Esophagus squamous epithelium (tissue), 4 donors: ENCODE results near the gene THAP8.
"Not testable (repeated sequence)": the region's sequence is repeated elsewhere in the genome, so short reads cannot be mapped to it uniquely, and the experiment has no call there.

Source experiments
- POLR2A ChIP-seq, 4 donors: fragments of 450-650 bp; IDR thresholded peaks; one replicate each; pipeline ENCODE4 v1.6.1; 2017; ENCODE audit warnings: antibody characterized with exemption in 4 of 4, mild to moderate bottlenecking in 4 of 4, moderate library complexity in 3 of 4
- TF ChIP-seq, protein P1 (sequence below), 6 experiments: fragments of 450-650 bp in 4 of 6; fragments of 200-600 bp in 2 of 6; sonication (generic) in 2 of 6; IDR thresholded peaks; one replicate each; pipeline ENCODE4 v1.5.1; 2016 to 2019; ENCODE audit warnings: antibody characterized with exemption in 6 of 6, mild to moderate bottlenecking in 4 of 6, moderate library complexity in 4 of 6

DNA sequence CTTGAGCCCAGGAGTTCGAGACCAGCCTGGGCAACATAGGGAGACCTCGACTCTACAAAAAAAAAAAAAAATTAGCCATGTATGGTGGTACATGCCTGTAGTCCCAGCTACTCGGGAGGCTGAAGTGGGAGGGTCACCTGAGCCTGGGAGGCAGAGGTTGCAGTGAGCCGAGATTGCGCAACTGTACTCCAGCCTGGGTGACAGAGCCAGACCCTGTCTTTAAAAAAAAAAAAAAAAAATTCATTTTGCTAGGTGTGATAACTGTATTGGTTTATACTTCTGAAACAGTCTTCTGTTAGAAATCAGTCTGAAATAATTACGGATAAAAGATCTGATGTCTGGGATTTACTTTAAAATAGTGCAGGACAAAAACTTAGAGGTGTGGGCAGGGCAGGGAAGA is 13.0 kb downstream of the THAP8 start:
- TF ChIP-seq, protein P1, sequence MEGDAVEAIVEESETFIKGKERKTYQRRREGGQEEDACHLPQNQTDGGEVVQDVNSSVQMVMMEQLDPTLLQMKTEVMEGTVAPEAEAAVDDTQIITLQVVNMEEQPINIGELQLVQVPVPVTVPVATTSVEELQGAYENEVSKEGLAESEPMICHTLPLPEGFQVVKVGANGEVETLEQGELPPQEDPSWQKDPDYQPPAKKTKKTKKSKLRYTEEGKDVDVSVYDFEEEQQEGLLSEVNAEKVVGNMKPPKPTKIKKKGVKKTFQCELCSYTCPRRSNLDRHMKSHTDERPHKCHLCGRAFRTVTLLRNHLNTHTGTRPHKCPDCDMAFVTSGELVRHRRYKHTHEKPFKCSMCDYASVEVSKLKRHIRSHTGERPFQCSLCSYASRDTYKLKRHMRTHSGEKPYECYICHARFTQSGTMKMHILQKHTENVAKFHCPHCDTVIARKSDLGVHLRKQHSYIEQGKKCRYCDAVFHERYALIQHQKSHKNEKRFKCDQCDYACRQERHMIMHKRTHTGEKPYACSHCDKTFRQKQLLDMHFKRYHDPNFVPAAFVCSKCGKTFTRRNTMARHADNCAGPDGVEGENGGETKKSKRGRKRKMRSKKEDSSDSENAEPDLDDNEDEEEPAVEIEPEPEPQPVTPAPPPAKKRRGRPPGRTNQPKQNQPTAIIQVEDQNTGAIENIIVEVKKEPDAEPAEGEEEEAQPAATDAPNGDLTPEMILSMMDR (IDR thresholded peaks at IDR 0.05) = not testable (repeated sequence)
- not testable (repeated sequence) for TF ChIP-seq POLR2A (IDR thresholded peaks at IDR 0.05)
